Activated CD4-positive, alpha-beta T cell treated with anti-CD3 and anti-CD28 coated beads, Interleukin-2, Interleukin-4, amounts not matched to agents 100 ng/mL and 50 ng/mL, durations not matched to agents 16 hours and 8 hours (primary cell): ENCODE measurements around the gene ITPRID2.
A peak's percentile ranks its signal among the peaks of the same experiment; 100 is the strongest.
"Not testable (repeated sequence)": the region's sequence is repeated elsewhere in the genome, so short reads cannot be mapped to it uniquely, and the experiment has no call there.

ENCODE experiments used
- DNase-seq: peaks from one replicate; pipeline ENCODE4 v3.0.0-alpha.2; 2020; ENCODE audit warnings: low spot score

Gene ITPRID2

DNA sequence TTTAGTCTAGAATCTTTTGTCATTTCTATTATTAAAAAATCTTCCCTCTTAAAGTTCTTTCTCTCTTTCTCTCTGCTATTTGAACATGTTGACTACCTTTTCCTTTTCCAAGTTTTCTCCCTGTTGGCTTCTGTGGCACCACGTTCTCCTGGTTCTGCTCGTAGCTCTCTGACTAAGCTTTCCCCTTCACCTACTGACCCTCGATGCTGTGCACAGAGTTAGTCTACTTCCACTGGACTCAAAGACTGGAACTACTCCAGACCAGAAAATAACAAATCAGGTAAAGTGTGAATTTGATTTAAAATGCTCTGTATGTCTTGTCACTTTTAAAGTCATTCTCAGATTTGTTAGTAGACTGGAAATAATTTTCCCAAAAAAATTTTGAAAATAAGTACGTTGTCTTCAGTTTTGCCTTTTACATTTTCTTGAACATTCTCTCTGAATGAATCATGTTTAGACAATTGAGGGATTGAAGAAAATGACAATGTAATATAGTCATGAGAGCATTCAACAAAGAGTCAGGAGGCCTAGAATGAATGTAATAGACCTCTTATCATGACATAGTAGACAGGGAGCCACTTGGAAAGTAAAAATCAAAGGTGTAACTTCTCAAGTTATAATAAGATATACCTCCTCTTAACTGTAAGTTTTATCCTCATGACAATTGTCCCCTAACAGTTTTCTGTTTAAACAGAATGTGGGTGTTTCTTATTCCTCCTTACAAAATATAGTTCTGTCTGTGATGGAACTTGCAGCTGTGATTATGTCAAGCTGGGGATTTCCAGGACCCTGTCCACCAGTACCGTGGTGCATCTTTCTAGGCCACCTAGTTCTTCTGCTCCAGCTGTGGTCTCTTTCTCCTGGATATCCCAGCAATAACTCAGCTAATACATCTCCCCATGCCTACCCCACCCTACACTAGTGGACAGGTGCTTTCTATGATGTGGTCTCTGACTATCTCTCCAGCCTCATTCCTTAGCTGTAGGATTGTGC is 25.5 kb downstream of the ITPRID2 start:
- DNase-seq, result no peak

DNA sequence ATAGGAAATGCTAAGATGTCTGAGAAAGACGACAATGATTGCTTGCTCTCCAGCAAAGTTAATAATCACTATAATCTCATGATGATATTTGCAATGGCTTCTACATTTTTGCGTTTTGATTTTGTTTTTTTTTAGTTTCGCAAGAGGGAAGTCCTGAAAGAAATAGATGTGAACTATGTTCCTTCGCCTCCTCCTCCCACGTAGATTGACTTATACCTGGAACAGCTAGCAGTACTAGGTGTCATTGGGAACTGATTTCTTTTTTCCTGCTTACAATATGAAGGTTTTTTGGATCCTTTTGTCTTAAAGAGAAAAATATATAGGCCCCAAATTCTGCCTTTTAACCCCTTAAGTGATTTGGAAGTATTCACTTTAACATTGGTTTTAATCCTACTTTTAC is 26.7 kb downstream of the ITPRID2 start:
- no peak for DNase-seq

DNA sequence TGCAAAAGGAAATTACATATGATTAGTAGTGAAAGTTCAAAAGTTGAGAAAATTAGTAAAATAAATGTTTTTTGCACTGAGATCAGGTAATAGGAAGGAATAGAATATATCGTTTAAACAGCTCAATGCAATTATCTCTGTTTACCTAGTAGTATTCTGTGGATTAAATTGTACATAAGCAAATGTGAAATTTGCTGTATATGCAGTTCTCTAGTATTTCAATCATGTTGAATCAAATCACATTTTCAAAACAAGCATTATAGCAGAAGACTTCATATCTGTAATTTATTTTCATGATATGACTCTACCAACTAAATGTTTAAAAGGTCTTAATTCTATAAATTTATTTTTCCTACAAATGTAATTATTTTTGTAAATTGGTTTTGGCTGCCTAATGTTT is 31.6 kb downstream of the ITPRID2 start:
- no peak for DNase-seq

DNA sequence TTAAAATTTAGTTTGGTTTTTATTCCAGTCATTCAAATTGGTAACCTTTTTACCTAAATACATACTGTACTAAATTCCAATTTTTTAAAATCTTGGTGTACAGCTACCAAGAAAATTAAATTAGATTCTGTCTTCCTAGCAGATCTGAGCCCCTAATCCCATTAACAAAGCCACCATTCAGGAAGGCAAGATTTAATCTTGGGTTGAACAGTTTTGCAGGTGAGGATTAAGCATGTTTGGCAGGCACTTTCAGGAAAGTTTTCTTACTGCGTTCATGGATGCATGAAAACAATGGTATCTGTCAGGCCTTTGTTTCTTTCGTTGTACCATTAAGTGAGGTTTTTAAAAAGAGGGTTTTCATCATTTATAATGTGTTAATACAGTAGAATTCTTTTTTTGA is 32.8 kb downstream of the ITPRID2 start:
- no peak for DNase-seq

DNA sequence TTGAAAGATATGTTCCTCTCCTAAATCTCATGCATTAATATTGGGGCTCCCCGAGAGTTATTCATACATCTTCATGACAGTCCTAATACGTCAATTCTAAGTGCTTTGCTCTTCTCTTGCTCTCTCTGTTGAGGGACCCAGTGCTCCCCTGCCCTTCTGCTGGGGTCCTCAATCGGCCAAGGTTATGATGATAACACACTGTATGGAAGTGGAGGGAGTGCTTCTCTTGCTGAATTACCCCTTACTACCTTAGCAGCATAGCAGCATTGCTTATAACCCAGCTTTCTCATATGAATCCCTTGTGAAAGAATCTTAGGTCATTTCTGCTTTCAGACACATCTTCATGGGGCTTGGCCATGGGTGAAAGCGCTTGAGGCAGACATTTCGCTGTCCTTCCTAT is 43.2 kb downstream of the ITPRID2 start:
- no peak for DNase-seq

DNA sequence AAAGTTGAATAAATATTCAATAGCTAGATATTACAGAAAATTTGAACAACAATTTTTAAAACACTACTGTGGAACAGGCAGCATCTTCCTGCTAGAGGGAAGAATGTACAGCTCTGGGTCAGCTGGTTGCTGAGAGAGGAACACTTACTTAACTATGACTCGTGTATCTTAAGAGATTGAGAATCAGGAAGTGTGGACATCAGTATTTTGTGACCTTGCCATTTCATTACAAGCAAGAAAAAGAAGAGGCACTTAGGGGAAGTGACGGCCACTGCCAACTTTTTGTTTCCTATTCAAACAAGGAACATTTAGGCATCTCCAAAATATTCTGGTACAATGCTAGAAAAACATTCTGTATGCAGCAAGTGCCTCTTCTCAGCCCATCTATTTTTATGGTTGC is 45.9 kb downstream of the ITPRID2 start:
- no peak for DNase-seq

DNA sequence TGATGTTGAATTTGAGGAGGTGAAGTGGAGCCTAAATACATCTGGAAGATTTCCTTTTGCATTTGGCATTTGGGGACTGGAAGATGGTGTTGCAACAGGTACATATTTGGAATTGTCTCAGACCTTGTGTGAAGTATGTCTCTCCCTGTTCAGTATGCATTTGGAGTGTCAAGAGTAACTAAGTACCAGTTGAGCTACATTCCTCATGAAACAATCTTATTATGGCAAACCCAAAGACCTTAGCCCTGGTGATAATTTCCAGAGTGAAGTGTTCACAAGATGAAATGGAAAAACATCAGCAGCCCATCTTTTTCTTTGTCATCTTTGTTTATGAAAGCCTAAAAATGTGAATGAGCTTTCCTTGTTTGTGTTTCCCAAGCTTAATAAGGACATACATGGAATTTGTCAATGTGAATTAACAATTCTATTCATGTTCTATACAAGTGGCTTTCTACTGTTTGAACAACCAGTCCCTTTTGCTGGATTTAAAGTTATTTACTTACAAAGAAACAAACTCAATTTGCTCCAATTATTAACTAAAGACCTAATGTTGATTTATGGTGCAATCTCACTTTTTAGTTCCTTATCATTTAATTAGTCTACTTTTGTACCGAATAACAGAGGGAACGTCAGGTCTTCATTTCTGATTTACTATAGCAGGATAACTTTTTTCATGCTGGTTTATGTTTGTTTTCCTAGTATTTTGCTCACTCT is 52.0 kb downstream of the ITPRID2 start:
- DNase-seq, result no peak

DNA sequence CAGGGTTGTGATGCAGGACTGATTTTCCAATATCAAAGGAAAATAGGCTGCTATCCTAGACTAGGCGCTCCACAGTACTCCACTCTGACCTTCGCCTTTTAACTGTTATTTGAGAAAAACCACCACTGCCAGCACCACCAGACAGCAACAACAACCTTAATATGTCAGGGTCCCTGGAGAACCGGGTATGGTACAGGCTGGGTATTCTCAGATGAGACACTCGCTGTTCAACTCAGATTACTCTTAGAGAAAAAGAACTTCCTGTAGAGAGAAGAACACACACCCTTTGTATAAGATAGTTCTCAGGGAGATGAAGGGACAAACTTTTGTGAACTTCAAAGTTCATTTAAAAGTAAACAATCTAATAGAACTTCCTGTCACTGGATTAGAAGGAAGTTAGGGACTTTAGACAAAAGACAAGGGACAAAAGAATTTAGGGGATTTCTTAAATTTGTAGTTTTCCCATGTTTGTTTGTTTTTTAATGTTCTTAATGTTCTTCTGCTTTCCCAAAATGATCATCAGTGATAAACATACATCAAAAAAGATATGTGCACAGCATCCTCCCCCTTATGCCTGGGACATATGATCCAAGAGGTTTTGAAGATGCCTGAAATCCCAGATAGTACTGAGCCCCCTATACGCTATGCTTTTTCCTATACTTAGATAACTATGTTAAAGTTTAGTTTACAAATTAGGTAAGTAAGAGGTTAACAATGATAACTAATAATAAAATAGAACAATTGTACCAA is 52.8 kb downstream of the ITPRID2 start:
- no peak for DNase-seq

DNA sequence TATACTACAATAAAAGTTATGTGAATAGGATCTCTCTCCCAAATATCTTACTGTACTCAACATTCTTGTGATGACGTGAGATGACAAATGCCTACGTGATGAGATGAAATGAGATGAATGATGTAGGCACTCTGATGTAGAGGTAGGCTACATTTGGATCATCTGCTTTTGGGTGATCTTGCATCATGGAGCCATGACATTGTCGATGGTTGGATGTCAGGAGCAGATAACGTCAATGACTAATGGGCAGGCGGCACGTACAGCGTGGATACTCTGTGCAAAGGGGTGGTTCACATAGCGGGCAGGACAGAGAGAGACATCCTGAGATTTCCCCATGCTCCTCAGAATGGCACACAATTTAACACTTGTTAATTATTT is 53.4 kb downstream of the ITPRID2 start:
- DNase-seq, result no peak

DNA sequence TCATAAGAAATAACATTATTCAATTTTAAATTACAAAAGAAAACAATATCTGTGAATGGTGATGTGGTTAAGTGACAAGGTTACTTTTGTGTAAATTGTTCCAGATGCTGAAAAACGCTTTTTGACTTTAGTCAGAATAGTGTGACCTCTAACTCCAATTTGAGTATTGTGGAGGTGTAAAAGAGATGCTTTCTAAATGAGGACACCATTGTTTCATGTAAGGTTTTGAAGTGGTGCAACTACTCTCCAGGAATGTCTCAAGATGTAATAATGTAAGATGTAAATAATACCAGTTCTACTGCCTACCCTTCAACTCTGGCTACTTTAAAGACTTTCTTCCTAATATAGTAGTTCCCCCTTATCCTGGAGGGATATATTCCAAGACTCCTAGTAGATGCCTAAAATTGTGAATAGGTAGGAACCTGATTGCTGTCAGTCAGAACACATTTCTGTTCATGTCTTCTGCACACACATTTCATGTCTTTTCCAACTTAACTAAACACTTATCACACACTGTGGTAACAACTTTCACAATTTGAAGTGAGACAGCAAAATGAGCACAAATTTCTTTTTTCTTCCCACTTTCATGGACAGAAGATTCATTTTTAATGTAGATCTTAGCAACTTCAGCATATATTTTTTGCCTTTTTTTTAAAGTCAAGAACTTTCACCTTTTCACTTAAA is 55.1 kb downstream of the ITPRID2 start:
- peak; percentile 17 for DNase-seq

DNA sequence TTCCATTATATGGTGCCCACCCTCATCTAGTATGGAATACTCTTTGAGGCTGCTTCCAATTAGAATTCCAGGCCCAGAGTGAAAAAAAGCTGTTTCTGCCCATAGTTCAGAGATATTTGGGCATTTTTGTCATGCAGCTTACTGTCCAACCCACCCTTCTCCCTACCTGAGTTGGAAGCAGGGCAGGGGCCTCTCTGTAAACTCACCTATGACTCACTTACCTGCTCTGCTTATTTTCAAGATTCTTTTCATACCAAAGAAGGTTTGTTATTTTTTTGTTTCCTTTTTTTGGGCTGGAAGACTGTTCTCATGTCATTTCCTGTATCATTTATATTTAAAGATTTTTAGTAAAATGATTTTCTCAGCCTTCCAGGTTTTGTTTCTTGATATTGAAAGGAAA is 55.7 kb downstream of the ITPRID2 start:
- DNase-seq, result no peak

DNA sequence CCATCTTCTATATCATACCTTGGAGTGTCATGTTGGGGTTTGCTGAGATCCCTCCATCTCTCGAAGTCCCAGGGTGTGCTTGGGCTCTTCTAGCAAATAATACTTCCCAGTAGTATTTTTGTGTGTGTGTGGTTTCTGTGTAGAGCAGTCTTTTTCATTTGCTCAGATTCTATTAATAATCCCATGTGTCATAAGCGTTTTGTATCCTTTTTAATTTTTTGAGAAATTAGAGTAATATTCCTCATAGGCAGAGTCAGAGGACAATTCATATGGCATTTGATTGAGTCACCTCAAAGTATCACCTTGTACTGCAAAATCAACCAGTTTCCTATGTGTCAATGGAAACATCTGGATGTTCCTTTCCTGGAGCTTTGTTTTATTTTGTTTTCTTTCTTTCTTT is 56.7 kb downstream of the ITPRID2 start:
- no peak for DNase-seq

DNA sequence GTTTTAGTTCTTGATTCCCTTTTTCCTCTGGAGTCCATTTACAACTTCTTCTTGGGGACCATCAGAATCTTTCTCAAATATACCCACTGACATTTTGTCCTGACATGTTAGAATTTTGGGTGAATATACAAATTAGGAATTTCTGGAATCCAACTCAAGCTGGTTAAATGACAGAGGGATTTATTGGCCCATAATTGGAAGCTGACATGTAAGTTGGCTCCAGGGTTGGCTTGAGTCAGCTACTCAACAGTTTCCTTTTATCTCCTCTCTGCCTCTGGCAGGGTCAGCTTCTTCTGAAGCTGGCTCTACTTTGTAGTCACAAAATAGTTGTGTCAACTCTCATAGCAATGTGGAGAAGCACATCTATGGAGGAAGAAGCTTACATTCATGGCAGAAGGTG is 57.5 kb downstream of the ITPRID2 start:
- DNase-seq, result no peak

DNA sequence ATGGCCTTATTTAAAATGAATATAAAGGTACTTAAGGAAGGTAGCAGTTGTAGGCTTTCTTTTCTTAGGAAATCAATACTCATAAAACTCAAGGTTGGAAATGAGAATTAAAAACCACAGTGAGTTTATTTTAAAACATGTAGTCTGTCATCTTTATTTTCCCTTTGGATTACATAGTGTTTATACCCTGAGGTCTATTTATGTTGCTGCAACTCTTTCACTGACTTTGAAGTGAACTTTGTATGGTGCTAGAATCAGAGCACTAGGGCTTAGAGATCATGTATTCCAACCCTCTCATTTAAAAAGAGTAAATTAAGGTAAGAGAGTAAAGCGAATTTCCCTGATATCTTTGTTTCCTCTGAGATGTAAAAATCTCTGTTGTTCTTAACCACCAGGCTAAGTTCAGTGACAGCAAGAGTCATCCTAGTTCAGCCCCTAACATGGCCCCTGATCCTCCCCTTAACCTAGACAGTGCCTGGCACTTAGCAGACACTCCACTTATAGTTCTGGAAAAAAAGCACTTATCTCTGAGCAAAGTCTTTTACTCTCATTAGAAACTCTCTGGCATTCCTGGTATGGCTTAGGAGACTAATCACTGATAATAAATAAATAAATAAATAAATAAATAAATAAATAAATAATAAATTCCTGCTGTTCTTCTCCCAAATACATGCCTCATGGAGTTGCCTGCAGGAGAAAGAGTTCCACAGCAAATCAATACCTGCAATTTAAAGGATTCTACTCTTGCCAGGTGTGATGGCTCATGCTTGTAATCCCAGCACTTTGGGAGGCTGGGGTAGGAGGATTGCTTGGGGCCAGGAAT is 61.1 kb downstream of the ITPRID2 start:
- no peak for DNase-seq

DNA sequence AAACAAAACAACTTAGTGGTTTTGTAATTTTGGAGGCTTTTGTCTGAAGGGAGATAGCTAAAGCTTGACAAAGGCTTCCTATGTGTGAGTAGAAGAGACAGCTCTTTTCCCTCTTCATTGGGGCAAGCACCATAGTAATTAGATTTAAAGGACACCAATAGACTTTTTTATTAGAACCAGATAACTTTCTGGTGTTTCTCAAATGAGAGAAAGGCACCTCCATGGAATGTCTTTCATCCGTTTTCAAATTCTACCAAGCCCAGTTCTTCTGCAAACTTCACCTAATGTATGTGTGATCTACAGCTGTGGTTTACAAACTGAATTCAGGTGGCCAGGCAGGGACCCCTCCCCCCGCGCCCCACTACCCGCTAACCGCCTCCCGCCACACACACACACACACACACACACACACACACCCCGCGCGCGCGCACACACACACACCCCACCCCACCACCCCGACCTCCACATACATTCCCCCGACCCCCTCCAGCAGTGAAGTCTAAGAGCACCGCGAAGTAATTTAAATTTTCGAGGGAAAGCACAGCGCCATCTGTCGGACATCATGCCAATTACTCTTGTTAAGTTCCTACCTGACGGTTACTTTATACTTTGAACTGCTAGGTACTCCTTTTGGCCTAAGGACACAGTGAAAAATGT is 62.5 kb downstream of the ITPRID2 start:
- peak; percentile 46 for DNase-seq

DNA sequence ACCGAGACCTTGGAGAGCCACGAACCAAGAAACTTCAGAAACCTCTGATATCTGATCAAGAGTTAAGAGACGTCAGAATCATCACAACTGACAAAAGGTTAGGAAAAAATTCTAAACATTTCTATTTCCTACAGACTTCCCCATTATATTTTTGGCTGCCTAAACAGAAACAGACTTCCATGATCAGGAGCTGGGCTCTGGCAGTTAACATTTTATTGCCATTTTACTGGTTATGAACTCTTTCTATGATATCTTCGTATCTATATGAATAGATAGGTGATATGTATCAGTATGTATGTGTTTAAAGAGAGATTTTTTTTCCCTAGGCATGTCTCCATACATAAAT is 63.0 kb downstream of the ITPRID2 start:
- no peak for DNase-seq

DNA sequence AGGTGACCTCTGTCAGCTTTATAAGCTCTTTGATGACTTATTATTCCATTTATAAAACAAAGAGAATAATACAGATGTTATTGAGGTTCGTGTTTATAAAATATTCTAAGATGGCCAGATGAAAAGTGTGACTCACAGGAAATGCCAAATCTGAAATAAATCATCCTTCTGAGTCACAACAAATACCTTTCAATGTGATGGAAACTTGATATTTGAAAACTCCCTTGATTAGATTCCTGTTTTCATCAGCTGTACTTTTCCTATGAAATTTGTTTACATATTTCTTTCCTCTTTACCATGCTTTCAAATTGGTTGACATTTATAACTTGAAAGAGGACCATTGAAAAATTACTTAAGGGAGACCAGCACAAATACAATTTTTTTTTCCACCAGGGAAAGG is 63.5 kb downstream of the ITPRID2 start:
- DNase-seq, result no peak

DNA sequence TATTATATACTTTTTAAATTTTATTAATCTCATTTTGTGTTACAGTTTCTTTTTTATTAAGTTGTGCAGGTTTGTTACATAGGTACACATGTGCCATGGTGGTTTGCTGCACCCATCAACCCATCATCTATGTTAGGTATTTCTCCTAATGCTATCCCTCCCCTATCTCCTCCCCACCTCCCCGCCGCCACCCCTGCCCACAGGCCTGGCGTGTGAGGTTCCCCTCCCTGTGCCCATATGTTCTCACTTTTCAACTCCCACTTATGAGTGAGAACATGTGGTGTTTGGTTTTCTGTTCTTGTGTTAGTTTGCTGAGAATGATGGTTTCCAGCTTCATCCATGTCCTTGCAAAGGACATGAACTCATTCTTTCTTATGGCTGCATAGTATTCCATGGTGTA is 64.3 kb downstream of the ITPRID2 start:
- not testable (repeated sequence) for DNase-seq

DNA sequence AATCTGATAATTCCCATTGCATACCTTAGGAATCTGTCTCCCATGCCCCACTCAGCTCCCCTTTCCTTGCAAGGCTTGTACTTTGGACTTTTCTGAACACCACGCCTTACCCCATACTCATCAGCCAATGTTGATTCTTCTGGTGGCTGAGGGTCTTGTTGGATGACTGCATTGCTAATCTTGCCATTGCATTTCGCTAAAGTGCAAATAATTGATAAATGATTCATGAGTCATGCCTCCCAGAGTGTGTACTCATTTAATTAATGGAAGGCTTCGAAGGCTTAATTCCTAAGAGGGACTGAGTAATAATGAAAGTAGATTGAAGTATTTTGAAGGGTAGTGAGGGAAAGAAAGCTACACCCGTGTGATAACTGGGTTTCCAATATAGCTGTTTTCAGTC is 66.1 kb downstream of the ITPRID2 start:
- DNase-seq, result no peak

DNA sequence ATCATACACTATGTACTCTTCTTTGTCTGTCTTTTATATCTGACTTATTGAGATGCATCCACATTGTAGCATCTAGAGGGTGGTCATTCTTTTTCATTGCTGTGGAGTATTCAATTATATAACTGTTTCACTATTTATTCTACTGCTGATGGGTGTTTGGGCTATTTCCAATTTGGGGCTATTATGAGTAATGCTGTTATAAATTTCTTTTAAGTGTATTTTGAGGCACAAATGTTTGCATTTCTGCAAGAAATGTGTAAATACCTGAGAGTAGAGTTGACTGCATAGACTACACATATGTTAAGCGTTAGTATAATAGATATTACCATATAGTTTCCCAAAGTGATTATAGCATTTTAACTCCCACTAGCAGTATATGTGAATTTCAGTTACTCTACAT is 67.2 kb downstream of the ITPRID2 start:
- DNase-seq, result no peak

DNA sequence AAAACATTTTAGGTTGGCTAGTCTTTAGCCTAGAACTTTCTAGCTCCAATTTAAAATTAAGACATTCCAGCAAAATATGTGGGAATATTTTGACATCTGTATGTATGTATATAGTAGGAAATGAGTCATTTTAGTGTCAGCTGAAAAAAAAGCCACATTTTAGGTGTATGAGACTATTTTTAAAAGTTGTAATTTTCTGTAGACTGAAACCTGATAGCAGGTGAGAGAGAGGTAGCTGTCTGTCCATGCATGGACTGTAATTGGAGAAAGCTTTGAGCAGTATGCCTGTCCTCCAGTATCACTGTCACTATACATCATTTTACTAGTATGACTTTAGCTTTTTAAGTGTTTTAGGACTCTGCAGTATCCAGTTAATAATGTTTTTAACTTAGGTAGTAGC is 68.0 kb downstream of the ITPRID2 start:
- no peak for DNase-seq
